HUES6 (cell line): ENCODE data around the gene CYSRT1.

Experiments
- H3K27ac ChIP-seq: 2 replicates; pipeline ENCODE4 v1.7.0; 2013; ENCODE audit warnings: low read depth, mild to moderate bottlenecking, low read length, inconsistent platforms
- H3K27me3 ChIP-seq: 2 replicates; pipeline ENCODE4 v1.6.1; 2013; ENCODE audit warnings: low read length; ENCODE audit not compliant: control insufficient read depth, insufficient read depth
- H3K36me3 ChIP-seq: 2 replicates; pipeline ENCODE4 v1.6.1; 2013; ENCODE audit warnings: low read length; ENCODE audit not compliant: control insufficient read depth, insufficient read depth
- H3K4me1 ChIP-seq: 2 replicates; pipeline ENCODE4 v1.6.1; 2013; ENCODE audit warnings: low read length; ENCODE audit not compliant: control insufficient read depth, insufficient read depth
- H3K4me3 ChIP-seq: 2 replicates; pipeline ENCODE4 v1.5.1; 2013; ENCODE audit warnings: low read depth, low read length
- H3K9ac ChIP-seq: one replicate; pipeline ENCODE4 v1.6.1; 2013; ENCODE audit warnings: mild to moderate bottlenecking, low read length
- H3K9me3 ChIP-seq: 2 replicates; pipeline ENCODE4 v1.6.1; 2013; ENCODE audit warnings: low read depth, low read length; ENCODE audit not compliant: control insufficient read depth, insufficient read depth

The CYSRT1 gene, protein sequence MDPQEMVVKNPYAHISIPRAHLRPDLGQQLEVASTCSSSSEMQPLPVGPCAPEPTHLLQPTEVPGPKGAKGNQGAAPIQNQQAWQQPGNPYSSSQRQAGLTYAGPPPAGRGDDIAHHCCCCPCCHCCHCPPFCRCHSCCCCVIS

DNA sequence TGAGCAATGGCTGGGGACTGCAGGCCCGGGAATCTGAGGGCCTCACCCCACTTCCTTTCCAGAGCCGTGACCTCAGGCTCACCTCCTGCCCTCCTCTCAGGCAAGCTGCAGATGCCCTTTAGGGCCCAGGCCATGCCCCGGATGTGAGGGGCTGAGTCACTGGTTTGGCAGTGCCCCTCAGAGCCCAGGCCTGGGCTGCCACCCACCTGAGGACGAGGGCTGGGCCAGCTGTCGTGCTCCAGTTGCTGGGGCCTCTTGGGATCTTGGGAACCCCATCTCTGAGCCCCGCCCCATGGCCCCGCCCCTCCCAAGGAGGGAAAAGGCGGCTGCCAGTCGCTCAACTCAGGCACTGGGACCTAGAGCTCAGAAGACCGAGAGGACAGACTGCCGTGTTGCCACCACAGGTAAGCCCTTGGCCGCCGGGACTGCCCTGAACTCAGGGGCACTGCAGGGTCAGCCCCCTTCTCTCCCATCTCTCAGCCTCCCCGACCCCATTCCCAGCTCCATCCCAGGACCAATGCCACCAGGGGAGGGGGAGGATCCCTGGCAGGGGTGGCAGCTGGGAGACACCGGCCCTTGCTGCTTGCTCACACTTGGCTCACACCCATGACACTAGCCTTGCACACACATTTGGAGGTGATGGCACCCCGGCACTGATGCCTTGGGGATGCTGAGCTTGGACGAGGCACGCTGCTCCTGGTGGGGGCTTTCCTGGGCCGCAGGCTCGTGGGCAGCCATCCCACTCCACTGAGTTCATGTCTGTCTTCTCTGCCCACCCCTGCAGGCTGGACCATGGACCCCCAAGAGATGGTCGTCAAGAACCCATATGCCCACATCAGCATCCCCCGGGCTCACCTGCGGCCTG lies at the start of gene CYSRT1:
Gene CYSRT1, plus strand, starts transcription at position 345 of the 865 bp plus-strand sequence. Its CDS starts 448 bp downstream, at position 793.
- Histone ChIP-seq H3K9ac (peak within 1 kb of the TSS; percentile 85), H3K36me3 (no peaks in the 10 kb centered on the region), H3K27ac (no peak within 1 kb of the TSS), H3K4me3 (peak within 1 kb of the TSS; percentile 92), H3K4me1 (peaks cover 19% of the 10 kb centered on the region), H3K27me3 (peaks cover 9% of the 10 kb centered on the region), H3K9me3 (no peaks in the 10 kb centered on the region)

DNA sequence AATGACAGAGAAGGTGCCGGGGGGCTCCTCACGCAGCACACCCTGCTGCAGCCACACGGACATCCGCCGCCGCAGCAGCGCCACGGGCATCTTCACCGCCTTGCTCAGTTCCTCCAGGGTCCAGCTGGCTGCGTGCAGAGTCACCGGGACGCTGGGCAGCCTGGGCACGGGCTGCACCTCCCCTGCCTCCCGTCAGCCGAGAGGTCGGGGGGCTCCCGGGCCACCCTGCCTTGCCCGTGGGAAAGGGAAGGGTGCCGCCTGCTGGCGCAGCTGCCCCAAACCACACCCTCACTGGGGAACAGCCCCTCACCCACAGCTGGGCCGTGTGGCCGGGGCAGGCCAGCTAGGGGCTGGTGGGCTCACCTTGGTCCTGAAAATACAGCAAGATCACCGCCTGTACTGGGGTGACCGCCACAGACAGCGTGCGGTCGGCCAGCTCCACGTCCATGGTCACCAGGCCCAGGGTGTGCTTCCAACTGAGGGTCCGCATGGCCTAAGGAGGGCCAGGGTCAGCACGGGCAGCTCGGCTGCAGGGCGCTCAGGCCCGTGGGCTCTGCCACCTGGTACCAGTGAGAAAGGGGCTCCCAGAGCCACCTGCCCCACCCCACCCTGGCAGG lies 49.5 kb upstream of the CYSRT1 start:
- Histone ChIP-seq H3K9me3 (no peaks in the 10 kb centered on the region), H3K27ac (no peak overlapping the region), H3K9ac (no peak overlapping the region)

DNA sequence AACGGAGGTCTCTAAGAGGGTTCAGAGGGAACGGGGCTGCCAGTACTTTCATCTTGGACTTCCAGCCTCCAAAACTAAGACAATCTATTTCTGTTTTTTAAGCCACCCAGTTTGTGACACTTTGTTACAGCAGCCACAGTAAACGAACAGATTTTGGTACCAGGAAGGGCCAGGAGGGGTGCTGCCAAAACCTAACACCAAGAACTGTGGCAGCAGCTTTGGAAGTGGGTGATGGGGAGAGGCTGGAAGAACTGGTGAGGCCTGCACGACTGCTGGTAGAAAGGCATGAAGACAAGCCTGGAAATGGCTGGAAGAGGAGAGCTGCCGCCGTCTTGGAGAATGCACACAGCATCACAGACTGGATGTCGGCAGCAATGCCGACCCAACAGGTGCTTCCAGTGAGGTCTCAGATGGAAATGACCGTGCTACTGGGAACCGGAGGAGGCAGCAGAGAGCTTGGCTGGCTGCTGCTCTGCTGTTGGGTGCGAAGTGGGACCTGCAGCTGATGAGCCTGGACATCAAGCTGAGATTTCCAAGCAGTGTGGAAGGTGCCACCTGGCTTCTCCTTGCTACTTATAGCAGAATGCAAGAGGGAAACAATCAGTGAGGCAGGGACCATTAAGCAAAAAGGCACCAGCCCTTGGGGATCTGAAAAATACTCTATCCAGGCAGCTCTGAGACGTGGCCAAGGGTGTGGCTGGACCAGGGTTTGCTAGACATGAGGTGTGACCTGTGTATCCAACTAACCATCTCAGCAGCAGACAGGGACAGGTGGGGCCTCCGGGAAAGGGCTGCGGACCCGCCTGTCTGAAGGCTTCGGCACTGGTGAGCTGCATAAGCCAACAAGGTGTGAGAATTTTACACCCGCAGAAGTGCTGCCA lies 48.4 kb upstream of the CYSRT1 start:
- H3K36me3 ChIP-seq: peaks cover 27% of the 10 kb centered on the region
- H3K4me3 ChIP-seq: no peak overlapping the region
- H3K4me1 ChIP-seq: 0 out of 2 replicates have a peak, but pooled peaks cover 4% of the 10 kb centered on the region
- H3K9me3 ChIP-seq: no peaks in the 10 kb centered on the region
- H3K9ac ChIP-seq: no peak overlapping the region
- H3K27ac ChIP-seq: no peak overlapping the region
- H3K27me3 ChIP-seq: peaks cover 48% of the 10 kb centered on the region

More for the DNA sequence above, 49.5 kb upstream of the CYSRT1 start:
- no peak overlapping the region for H3K4me3 ChIP-seq
- H3K27me3 ChIP-seq: peaks cover 59% of the 10 kb centered on the region
- H3K4me1 ChIP-seq: peaks cover 6% of the 10 kb centered on the region; the same call in 1 of the 2 replicates
- H3K36me3 ChIP-seq: peaks cover 18% of the 10 kb centered on the region

DNA sequence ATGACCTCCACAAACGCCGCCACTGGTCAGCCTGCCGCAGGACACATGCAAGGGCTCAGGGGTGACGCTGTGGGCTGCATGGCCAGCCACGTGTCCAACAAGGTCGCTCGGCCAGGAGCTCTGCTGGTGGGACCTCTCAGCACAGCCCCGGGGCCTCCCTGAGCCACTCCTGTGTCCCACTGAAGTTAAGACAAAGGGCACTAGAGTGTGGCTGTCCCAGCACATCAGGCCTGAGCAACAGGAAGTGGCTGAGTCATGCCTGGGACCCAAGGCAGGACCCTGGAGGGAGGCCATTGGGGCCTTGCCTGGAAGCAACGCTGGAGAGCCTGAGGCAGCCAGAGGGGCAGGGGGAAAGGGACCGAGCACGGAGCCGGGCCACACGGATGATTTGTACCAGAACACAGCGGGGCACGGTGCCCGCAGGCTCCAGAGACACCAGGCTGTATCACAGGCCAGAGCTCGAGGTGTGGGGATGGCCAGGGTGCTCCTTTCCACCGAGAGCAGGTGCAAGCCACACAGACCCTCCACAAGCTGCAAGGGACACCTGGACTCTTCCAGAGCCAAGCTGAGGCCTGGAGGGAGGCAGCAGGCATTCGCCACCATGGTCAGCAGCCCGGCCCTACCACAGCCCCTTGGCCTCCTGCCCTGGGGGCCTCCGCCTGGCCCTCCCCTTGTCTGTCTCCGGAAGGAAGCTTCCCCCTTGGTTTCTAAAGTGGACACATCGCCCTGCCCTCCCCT lies 46.6 kb upstream of the CYSRT1 start:
- no peaks in the 10 kb centered on the region for H3K9me3 ChIP-seq
- 0 out of 2 replicates have a peak, but pooled peaks cover 4% of the 10 kb centered on the region for H3K4me1 ChIP-seq
- peaks cover 30% of the 10 kb centered on the region; the same call in 1 of the 2 replicates for H3K27me3 ChIP-seq
- peaks cover 42% of the 10 kb centered on the region for H3K36me3 ChIP-seq
- no peak overlapping the region for H3K27ac ChIP-seq
- H3K4me3 ChIP-seq: no peak overlapping the region
- H3K9ac ChIP-seq: no peak overlapping the region

DNA sequence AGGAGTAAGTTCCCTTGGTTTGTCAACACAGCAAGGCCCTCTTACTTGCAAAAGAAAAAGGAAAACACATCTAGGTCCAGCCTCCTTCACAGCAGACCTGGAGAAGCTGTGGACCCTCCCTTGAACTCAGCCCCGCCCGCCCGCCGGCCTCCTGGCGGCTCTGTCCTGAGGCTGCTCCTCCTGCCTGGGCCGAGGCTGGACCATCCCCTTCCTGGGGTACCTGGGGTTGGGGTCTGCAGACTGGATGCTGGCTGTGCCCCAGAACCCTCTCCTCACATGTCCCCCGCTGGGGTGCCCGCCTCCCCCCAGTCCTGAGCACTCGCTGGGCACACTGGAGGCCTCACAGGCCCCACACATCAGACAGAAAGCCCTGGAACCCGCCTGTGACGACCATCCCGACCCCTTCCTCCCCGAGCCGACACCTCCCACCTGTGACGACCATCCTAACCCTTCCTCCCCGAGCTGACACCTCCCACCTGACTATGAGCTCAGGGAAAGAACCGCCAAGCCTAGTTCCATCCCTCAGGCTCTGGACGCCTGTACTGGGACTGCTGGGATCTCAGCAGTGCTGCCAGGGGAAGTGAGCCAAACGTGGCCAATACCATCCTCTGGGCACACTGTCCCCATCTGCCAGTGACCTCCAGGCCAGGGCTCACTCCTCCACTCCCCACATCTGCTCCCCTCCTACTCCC lies 45.9 kb upstream of the CYSRT1 start:
- Histone ChIP-seq H3K36me3 (peaks cover 49% of the 10 kb centered on the region), H3K4me1 (0 out of 2 replicates have a peak, but pooled peaks cover 4% of the 10 kb centered on the region), H3K9ac (no peak overlapping the region), H3K27ac (no peak overlapping the region), H3K4me3 (no peak overlapping the region), H3K27me3 (peaks cover 23% of the 10 kb centered on the region; the same call in 1 of the 2 replicates), H3K9me3 (no peaks in the 10 kb centered on the region)

DNA sequence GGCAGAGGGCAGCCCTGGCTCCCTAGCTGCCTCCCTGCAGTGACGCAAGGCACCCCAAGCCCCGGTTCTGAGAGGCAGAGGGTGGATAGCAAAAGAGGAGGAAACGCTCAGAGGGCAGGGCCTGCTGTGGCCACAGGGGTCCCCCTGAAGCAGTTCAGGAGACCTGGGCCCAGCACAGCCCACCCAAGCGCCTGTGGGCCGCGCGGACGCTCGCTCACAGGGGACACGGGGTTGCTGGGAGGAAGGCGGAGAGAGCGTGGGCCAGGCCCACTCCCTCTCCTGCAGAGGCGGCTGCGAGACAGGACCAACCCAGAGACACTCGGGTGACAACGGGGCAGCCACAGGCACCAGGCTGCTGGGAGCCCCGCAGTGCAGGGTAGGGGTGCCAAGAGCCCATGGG lies 45.2 kb upstream of the CYSRT1 start:
- peaks cover 56% of the 10 kb centered on the region for H3K36me3 ChIP-seq
- H3K9ac ChIP-seq: no peak overlapping the region
- no peak overlapping the region for H3K4me3 ChIP-seq
- peaks cover 17% of the 10 kb centered on the region; the same call in 1 of the 2 replicates for H3K27me3 ChIP-seq
- H3K9me3 ChIP-seq: no peaks in the 10 kb centered on the region
- H3K27ac ChIP-seq: no peak overlapping the region
- 0 out of 2 replicates have a peak, but pooled peaks cover 4% of the 10 kb centered on the region for H3K4me1 ChIP-seq

DNA sequence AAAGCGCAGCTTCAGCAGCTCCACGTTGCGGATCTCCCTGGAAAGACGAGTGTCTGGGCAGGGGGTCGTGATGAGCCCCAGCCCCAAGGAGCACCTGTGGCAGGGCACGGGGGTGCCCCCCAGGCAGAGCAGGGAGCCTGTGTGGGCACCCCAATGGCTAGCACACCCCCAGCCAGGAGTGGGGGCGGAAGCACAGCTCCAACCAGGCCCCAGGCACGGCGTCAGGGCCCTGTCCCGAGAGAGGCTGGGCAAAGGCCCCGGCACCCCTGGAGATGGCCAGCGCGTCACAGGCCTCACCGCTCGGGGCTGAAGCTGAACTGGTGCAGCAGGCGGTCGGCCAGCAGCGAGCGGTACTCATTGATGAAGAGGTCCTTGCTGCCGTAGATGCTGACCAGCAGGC lies 44.5 kb upstream of the CYSRT1 start:
- Histone ChIP-seq H3K36me3 (peaks cover 62% of the 10 kb centered on the region), H3K9me3 (no peaks in the 10 kb centered on the region), H3K27ac (no peak overlapping the region), H3K27me3 (peaks cover 10% of the 10 kb centered on the region; the same call in 1 of the 2 replicates), H3K4me3 (no peak overlapping the region), H3K9ac (no peak overlapping the region), H3K4me1 (no peaks in the 10 kb centered on the region)

DNA sequence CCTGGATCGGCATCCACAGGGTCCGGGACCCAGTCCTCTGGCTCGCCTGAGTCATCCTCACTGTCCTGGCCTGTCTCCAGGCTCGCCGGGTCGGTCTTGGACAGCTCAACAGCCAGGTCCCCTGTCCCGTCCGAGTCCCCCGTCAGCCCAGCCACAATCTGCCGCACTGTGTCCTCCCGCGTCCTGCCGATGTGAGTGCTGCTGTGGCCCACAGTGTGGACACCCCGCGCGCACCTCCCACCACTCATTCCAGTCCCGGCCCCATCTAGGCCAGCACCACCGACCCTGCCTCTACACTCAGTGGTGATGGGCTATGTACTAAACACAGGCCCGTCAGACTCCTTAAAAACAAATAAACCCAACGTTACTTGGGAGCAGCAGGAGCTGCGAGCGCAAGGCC lies 43.3 kb upstream of the CYSRT1 start:
- H3K9me3 ChIP-seq: no peaks in the 10 kb centered on the region
- no peak overlapping the region for H3K4me3 ChIP-seq
- H3K27ac ChIP-seq: no peak overlapping the region
- no peaks in the 10 kb centered on the region; the same call in 1 of the 2 replicates for H3K27me3 ChIP-seq
- H3K36me3 ChIP-seq: peaks cover 73% of the 10 kb centered on the region
- H3K4me1 ChIP-seq: no peaks in the 10 kb centered on the region
- no peak overlapping the region for H3K9ac ChIP-seq

DNA sequence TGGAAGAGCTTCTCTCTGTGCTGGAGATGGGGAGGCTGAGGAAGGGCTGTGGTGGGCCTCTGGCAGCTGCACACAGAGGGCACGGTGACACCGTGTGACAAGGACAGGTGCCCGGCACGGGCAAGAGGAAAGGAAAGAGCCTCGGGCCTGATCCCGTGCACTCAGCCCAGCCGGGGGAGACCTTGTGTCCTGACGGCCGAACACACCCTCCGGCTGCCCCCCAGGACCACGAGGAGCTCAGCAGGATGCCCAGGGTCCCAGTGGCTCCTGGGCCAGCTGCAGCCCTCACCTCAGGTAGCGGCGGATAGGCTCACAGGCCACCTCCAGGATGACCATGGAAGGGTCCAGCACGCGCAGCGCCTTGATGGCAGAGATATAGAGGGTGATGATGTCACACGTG lies 42.1 kb upstream of the CYSRT1 start:
- Histone ChIP-seq H3K9me3 (no peaks in the 10 kb centered on the region), H3K27me3 (no peaks in the 10 kb centered on the region), H3K4me1 (peaks cover 4% of the 10 kb centered on the region; the same call in 1 of the 2 replicates), H3K36me3 (peaks cover 69% of the 10 kb centered on the region), H3K9ac (no peak overlapping the region), H3K27ac (no peak overlapping the region), H3K4me3 (no peak overlapping the region)
